Loucy (cell line): ENCODE results near the gene ARHGEF35.
"Not testable (repeated sequence)": the region's sequence is repeated elsewhere in the genome, so short reads cannot be mapped to it uniquely, and the experiment has no call there.

Source experiments
- EZH2phosphoT487 ChIP-seq: fragments of 200-600 bp; IDR thresholded peaks from 2 replicates; pipeline ENCODE4 v1.6.1; 2018; ENCODE audit warnings: antibody characterized with exemption, mild to moderate bottlenecking, moderate library complexity, borderline replicate concordance
- TF ChIP-seq, protein P1 (sequence below): fragments of 200-600 bp; sonication (generic); conservative IDR thresholded peaks from 2 replicates; pipeline ENCODE4 v1.5.1; 2014; ENCODE audit warnings: mild to moderate bottlenecking, antibody characterized with exemption, low read length

DNA sequence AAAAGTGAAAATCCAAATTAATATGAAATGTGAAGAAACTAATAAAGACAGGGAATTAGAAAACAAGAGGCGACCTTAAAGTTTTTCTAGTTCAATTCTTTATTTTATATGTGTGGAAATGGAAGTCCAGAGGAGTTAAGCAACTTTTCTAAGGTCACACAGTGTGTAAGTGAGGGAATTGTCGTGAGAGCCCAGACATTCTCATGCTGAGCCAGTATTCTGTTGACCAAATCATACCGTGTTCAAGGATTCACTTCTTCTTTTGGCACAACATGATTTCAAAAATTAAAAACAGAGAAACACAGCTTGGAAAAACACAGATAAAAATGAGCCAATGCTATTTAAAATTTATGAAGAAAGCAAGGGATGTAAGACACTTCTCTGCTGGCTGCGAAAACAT, 31.2 kb upstream of the ARHGEF35 start:
- TF ChIP-seq, protein P1, sequence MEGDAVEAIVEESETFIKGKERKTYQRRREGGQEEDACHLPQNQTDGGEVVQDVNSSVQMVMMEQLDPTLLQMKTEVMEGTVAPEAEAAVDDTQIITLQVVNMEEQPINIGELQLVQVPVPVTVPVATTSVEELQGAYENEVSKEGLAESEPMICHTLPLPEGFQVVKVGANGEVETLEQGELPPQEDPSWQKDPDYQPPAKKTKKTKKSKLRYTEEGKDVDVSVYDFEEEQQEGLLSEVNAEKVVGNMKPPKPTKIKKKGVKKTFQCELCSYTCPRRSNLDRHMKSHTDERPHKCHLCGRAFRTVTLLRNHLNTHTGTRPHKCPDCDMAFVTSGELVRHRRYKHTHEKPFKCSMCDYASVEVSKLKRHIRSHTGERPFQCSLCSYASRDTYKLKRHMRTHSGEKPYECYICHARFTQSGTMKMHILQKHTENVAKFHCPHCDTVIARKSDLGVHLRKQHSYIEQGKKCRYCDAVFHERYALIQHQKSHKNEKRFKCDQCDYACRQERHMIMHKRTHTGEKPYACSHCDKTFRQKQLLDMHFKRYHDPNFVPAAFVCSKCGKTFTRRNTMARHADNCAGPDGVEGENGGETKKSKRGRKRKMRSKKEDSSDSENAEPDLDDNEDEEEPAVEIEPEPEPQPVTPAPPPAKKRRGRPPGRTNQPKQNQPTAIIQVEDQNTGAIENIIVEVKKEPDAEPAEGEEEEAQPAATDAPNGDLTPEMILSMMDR: not testable (repeated sequence)
- not testable (repeated sequence) for TF ChIP-seq EZH2phosphoT487
